ENCODE data around the gene DSCAM.

- TF ChIP-seq POLR2A (IDR thresholded peaks at IDR 0.05) (no peak), CTCF (IDR thresholded peaks at IDR 0.05) (no peak)
Measured at GRCh38 chr21:39972976-39973770, 873.8 kb downstream of the DSCAM start.
